Measurements from ENCODE around the gene VPS33A. TPM values are rescaled to one million over a fixed set of nuclear protein-coding genes. Genes with fewer than 3 reads are reported as not detected.

Gene VPS33A
- total RNA-seq, 2 experiments from 2014 or later: 21.1 to 29.0 TPM

DNA sequence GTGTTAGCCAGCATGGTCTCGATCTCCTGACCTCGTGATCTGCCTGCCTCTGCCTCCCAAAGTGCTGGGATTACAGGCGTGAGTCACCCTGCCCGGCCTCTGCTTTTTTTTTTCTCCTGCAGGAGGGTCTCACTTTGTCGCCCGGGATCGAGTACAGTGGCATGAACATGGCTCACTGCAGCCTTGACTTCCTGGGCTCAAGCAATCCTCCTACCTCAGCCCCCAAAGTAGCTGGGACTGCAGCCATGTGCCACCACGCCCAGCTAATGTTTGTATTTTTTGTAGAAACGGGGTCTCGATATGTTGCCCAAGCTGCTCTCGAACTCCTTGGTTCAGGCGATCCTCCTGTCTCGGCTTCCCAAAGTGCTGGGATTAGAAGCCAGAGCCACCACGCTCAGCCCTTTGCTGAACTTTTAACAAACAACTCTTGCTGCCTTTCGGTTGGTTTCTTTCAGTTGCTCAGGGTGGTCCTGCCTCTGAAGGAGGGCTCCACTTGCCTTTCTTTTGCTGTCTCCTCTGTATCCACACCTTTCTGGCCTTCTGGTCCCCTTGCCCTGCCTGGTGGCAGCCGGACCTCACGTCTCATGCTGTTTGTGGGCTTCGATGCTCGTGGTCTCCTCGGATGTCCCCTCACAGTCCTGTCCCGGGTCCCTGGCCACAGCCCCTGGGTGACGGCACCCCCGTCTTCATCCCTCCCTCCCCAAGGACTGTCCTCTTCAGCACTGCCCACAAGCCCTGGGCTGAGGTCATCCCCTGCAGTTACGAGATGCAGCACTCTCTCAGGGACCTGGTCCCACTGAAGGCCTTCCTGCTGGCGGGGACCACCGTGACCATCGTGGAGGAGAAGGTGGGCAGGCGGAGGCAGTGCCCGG, 66.6 kb downstream of the VPS33A start:
- H3K9me2 ChIP-seq (ENCODE audit: insufficient read depth, low read length): no peaks in the 10 kb centered on the region
- TF ChIP-seq EZH2phosphoT487 (IDR thresholded peaks at IDR 0.05; ENCODE audit: borderline replicate concordance, low read depth, low read length): no peak
- TF ChIP-seq, protein P1, sequence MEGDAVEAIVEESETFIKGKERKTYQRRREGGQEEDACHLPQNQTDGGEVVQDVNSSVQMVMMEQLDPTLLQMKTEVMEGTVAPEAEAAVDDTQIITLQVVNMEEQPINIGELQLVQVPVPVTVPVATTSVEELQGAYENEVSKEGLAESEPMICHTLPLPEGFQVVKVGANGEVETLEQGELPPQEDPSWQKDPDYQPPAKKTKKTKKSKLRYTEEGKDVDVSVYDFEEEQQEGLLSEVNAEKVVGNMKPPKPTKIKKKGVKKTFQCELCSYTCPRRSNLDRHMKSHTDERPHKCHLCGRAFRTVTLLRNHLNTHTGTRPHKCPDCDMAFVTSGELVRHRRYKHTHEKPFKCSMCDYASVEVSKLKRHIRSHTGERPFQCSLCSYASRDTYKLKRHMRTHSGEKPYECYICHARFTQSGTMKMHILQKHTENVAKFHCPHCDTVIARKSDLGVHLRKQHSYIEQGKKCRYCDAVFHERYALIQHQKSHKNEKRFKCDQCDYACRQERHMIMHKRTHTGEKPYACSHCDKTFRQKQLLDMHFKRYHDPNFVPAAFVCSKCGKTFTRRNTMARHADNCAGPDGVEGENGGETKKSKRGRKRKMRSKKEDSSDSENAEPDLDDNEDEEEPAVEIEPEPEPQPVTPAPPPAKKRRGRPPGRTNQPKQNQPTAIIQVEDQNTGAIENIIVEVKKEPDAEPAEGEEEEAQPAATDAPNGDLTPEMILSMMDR (conservative IDR thresholded peaks at IDR 0.05; ENCODE audit: low read length): no peak
- no peak overlapping the region for H3K4me2 ChIP-seq (ENCODE audit: low read length)
- intact Hi-C loops (cut with micrococcal nuclease; ENCODE audit: unreplicated experiment): no loop called here
- ChIA-PET CTCF (ENCODE audit: unreplicated experiment) (no interaction called here), POLR2A (no interaction called here)
- no peaks in the 10 kb centered on the region for H3K9me3 ChIP-seq (ENCODE audit: low read length)
- H3K4me1 ChIP-seq (ENCODE audit: insufficient read depth, low read length, poor library complexity, severe bottlenecking): peaks cover 4% of the 10 kb centered on the region
- DNase-seq (ENCODE audit: low spot score): no peak
- no peaks in the 10 kb centered on the region for H3K79me2 ChIP-seq (ENCODE audit: insufficient read depth, low read depth, low read length)
- no peak overlapping the region for H3K27ac ChIP-seq (ENCODE audit: low read depth, low read length, poor library complexity, severe bottlenecking)
- H3K4me3 ChIP-seq (ENCODE audit: low read depth, low read length, poor library complexity, severe bottlenecking): no peak overlapping the region
- no peaks in the 10 kb centered on the region for H4K20me1 ChIP-seq (ENCODE audit: insufficient read depth, low read length)
- no TSS peak for BruUV-seq (replicated peaks)
- H3K36me3 ChIP-seq (ENCODE audit: insufficient read depth, low read length): no peaks in the 10 kb centered on the region
- H2AFZ ChIP-seq (ENCODE audit: low read length): no peak overlapping the region

DNA sequence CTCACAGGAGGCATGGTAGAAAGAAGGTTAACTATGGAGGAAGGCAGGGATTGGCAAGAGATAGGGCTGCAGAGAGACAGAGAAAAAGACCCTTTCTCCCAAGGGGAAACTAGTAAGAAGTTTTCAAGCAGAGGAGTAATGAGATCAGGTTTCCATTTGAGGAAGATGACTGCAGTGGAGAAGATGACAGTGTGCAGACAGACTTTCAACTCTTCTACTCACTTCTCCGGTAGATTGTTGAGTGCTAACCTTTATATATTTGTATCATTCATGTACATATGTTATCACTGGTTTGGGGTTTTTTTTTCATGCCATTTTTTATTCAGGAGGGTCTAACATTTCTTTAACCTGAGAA, 68.7 kb downstream of the VPS33A start:
- Histone ChIP-seq H3K9me3 (ENCODE audit: low read length) (no peaks in the 10 kb centered on the region), H4K20me1 (ENCODE audit: insufficient read depth, low read length) (no peaks in the 10 kb centered on the region), H3K27ac (ENCODE audit: low read depth, low read length, poor library complexity, severe bottlenecking) (no peak overlapping the region), H3K9me2 (ENCODE audit: insufficient read depth, low read length) (no peaks in the 10 kb centered on the region), H3K4me1 (ENCODE audit: insufficient read depth, low read length, poor library complexity, severe bottlenecking) (peaks cover 4% of the 10 kb centered on the region), H2AFZ (ENCODE audit: low read length) (no peak overlapping the region), H3K79me2 (ENCODE audit: insufficient read depth, low read depth, low read length) (no peaks in the 10 kb centered on the region), H3K4me2 (ENCODE audit: low read length) (no peak overlapping the region; the same call in 1 of the 2 replicates), H3K36me3 (ENCODE audit: insufficient read depth, low read length) (no peaks in the 10 kb centered on the region), H3K4me3 (ENCODE audit: low read depth, low read length, poor library complexity, severe bottlenecking) (no peak overlapping the region)
- BruUV-seq (replicated peaks): no TSS peak
- intact Hi-C loops (cut with micrococcal nuclease; ENCODE audit: unreplicated experiment): no loop called here
- DNase-seq (ENCODE audit: low spot score): no peak
- ChIA-PET POLR2A (no interaction called here), CTCF (ENCODE audit: unreplicated experiment) (no interaction called here)
- no peak for TF ChIP-seq EZH2phosphoT487 (IDR thresholded peaks at IDR 0.05; ENCODE audit: borderline replicate concordance, low read depth, low read length)
- TF ChIP-seq, protein P1 (conservative IDR thresholded peaks at IDR 0.05; ENCODE audit: low read length): no peak

DNA sequence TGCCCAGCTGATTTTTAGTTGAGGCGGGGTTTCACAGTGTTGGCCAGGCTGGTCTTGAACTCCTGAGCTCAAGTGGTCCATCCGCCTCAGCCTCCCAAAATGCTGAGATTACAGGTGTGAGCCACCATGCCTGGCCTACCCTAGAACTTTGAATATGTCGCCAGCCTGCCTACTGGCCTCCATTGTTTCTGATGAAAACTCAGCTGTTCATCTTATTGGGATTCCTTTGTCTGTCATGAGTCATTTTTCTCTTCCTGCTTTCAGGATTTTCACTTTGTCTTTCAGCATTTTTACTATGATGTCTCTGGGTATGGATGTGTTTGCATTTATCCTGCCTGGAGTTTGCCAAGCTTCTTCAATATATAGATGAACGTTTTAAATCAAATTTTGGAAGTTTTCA, 70.9 kb downstream of the VPS33A start:
- peaks cover 4% of the 10 kb centered on the region for H3K4me1 ChIP-seq (ENCODE audit: insufficient read depth, low read length, poor library complexity, severe bottlenecking)
- TF ChIP-seq, protein P1 (conservative IDR thresholded peaks at IDR 0.05; ENCODE audit: low read length): no peak
- no peak for TF ChIP-seq EZH2phosphoT487 (IDR thresholded peaks at IDR 0.05; ENCODE audit: borderline replicate concordance, low read depth, low read length)
- ChIA-PET POLR2A (no interaction called here), CTCF (ENCODE audit: unreplicated experiment) (no interaction called here)
- no peaks in the 10 kb centered on the region for H3K9me2 ChIP-seq (ENCODE audit: insufficient read depth, low read length)
- no peaks in the 10 kb centered on the region for H3K9me3 ChIP-seq (ENCODE audit: low read length)
- intact Hi-C loops (cut with micrococcal nuclease; ENCODE audit: unreplicated experiment): no loop called here
- no peaks in the 10 kb centered on the region for H4K20me1 ChIP-seq (ENCODE audit: insufficient read depth, low read length)
- BruUV-seq (replicated peaks): no TSS peak
- no peak overlapping the region for H3K4me2 ChIP-seq (ENCODE audit: low read length)
- H3K79me2 ChIP-seq (ENCODE audit: insufficient read depth, low read depth, low read length): no peaks in the 10 kb centered on the region
- H3K4me3 ChIP-seq (ENCODE audit: low read depth, low read length, poor library complexity, severe bottlenecking): no peak overlapping the region
- no peak for DNase-seq (ENCODE audit: low spot score)
- no peak overlapping the region for H3K27ac ChIP-seq (ENCODE audit: low read depth, low read length, poor library complexity, severe bottlenecking)
- H3K36me3 ChIP-seq (ENCODE audit: insufficient read depth, low read length): no peaks in the 10 kb centered on the region
- H2AFZ ChIP-seq (ENCODE audit: low read length): no peak overlapping the region
